IMR-90 (cell line): Measurements from ENCODE around the gene TBC1D32. TPM values are rescaled to one million over a fixed set of nuclear protein-coding genes. Genes with fewer than 3 reads are reported as not detected.
"Not testable (repeated sequence)": the region's sequence is repeated elsewhere in the genome, so short reads cannot be mapped to it uniquely, and the experiment has no call there.

ENCODE experiments used
- ATAC-seq: fragments of 200-7000 bp; cut with Tn5 transposase; 2 replicates; pipeline ENCODE4 v1.9.1; 2020; ENCODE audit warnings: low read depth, mild to moderate bottlenecking, moderate library complexity
- BruUV-seq: library from RNA; stranded (reverse); fragments of 400-500 nt; replicated peaks from 2 replicates; lab custom pipeline; 2021; lab: Mats Ljungman, UMichigan
- CTCF ChIA-PET: fragments of 300-600 bp; formaldehyde crosslinking; extraction: SDS; loops from one replicate; lab custom pipeline; 2021; ENCODE audit warnings: antibody characterized with exemption; lab: Yijun Ruan, JAX
- POLR2A ChIA-PET: fragments of 300-600 bp; sonication (Branson Sonifier 250); formaldehyde crosslinking; loops from one replicate; lab custom pipeline; 2022; ENCODE audit warnings: antibody characterized with exemption; ENCODE audit not compliant: unreplicated experiment; lab: Charles Lee
- DNase-seq: peaks from one replicate; pipeline ENCODE4 v3.0.0; 2013
- H2AFZ ChIP-seq: replicated peaks from 2 replicates; pipeline ENCODE3; 2013; ENCODE audit warnings: low read length, mild to moderate bottlenecking; ENCODE audit not compliant: poor library complexity
- H2AK5ac ChIP-seq: 2 replicates; pipeline ENCODE4 v1.6.1; 2013; ENCODE audit warnings: low read depth, low read length, inconsistent platforms
- H2AK9ac ChIP-seq: replicated peaks from 2 replicates; pipeline ENCODE3; 2013; ENCODE audit warnings: mild to moderate bottlenecking, low read depth, low read length, moderate library complexity; ENCODE audit not compliant: poor library complexity
- H2BK120ac ChIP-seq: 2 replicates; pipeline ENCODE4 v1.6.1; 2013; ENCODE audit warnings: low read depth, low read length, inconsistent platforms
- H2BK15ac ChIP-seq: 3 replicates; pipeline ENCODE4 v1.6.1; 2013; ENCODE audit warnings: low read depth, low read length, inconsistent platforms
- H2BK20ac ChIP-seq: 2 replicates; pipeline ENCODE4 v1.6.1; 2013; ENCODE audit warnings: low read depth, mild to moderate bottlenecking, inconsistent platforms, low read length, moderate library complexity
- H2BK5ac ChIP-seq: 2 replicates; pipeline ENCODE4 v1.6.1; 2013; ENCODE audit warnings: mild to moderate bottlenecking, low read depth, low read length, inconsistent platforms; ENCODE audit not compliant: poor library complexity, severe bottlenecking
- H3K14ac ChIP-seq: replicated peaks from 2 replicates; pipeline ENCODE4 v1.6.1; 2013; ENCODE audit warnings: low read depth, low read length, inconsistent platforms
- H3K18ac ChIP-seq: 2 replicates; pipeline ENCODE4 v1.6.1; 2013; ENCODE audit warnings: low read depth, low read length, control low read depth
- H3K23ac ChIP-seq: 2 replicates; pipeline ENCODE4 v1.6.1; 2013; ENCODE audit warnings: low read depth, low read length, inconsistent platforms
- H3K27ac ChIP-seq: 2 replicates; pipeline ENCODE4 v1.5.1; 2013; ENCODE audit warnings: mild to moderate bottlenecking, control low read depth, low read length; ENCODE audit not compliant: insufficient read depth
- H3K27me3 ChIP-seq: 2 replicates; pipeline ENCODE4 v1.6.1; 2013; ENCODE audit warnings: low read length; ENCODE audit not compliant: control insufficient read depth, insufficient read depth
- H3K36me3 ChIP-seq: 2 replicates; pipeline ENCODE4 v1.6.1; 2013; ENCODE audit warnings: low read length, mixed read lengths; ENCODE audit not compliant: control insufficient read depth, insufficient read depth
- H3K4ac ChIP-seq: 2 replicates; pipeline ENCODE4 v1.6.1; 2013; ENCODE audit warnings: low read depth, low read length, inconsistent platforms
- H3K4me1 ChIP-seq: 2 replicates; pipeline ENCODE4 v1.6.1; 2013; ENCODE audit warnings: low read length, mixed read lengths; ENCODE audit not compliant: control insufficient read depth, insufficient read depth
- H3K4me2 ChIP-seq: 2 replicates; pipeline ENCODE4 v1.6.1; 2013; ENCODE audit warnings: low read depth, mild to moderate bottlenecking, control low read depth, low read length, moderate library complexity
- H3K4me3 ChIP-seq: 2 replicates; pipeline ENCODE4 v1.5.1; 2013; ENCODE audit warnings: low read depth, mild to moderate bottlenecking, control low read depth, low read length, moderate library complexity; ENCODE audit not compliant: insufficient read depth
- H3K56ac ChIP-seq: 2 replicates; pipeline ENCODE4 v1.6.1; 2013; ENCODE audit warnings: low read length, inconsistent platforms; ENCODE audit not compliant: insufficient read depth; ENCODE audit errors: extremely low read depth
- H3K79me1 ChIP-seq, 2 experiments: 2 replicates each; pipeline ENCODE4 v1.6.1; 2013; ENCODE audit warnings: low read length in 2 of 2, inconsistent platforms in 1 of 2, low read depth in 1 of 2
- H3K9ac ChIP-seq: 2 replicates; pipeline ENCODE4 v1.6.1; 2013; ENCODE audit warnings: low read depth, low read length, control low read depth
- H3K9me1 ChIP-seq: 2 replicates; pipeline ENCODE4 v1.6.1; 2013; ENCODE audit warnings: low read length, inconsistent platforms; ENCODE audit not compliant: insufficient read depth
- H3K9me3 ChIP-seq: 2 replicates; pipeline ENCODE4 v1.6.1; 2013; ENCODE audit warnings: low read length; ENCODE audit not compliant: control insufficient read depth, insufficient read depth
- H4K20me1 ChIP-seq: 2 replicates; pipeline ENCODE4 v1.6.1; 2013; ENCODE audit warnings: low read length, inconsistent platforms; ENCODE audit not compliant: insufficient read depth
- H4K5ac ChIP-seq: 2 replicates; pipeline ENCODE4 v1.6.1; 2013; ENCODE audit warnings: mild to moderate bottlenecking, low read depth, low read length, control low read depth
- H4K8ac ChIP-seq, 2 experiments: 2 replicates each; pipeline ENCODE4 v1.6.1; 2013; ENCODE audit warnings: low read depth in 2 of 2, low read length in 2 of 2, control low read depth in 1 of 2, inconsistent platforms in 1 of 2
- H4K91ac ChIP-seq: 2 replicates; pipeline ENCODE4 v1.6.1; 2013; ENCODE audit warnings: low read depth, low read length, inconsistent platforms; ENCODE audit not compliant: insufficient read depth
- CEBPB ChIP-seq: IDR thresholded peaks from 2 replicates; pipeline ENCODE4 v1.6.1; 2012; ENCODE audit warnings: low read depth, low read length, improper control_type of control experiment
- MAZ ChIP-seq: IDR thresholded peaks from 2 replicates; pipeline ENCODE4 v1.6.1; 2012; ENCODE audit warnings: low read depth, mild to moderate bottlenecking, low read length, improper control_type of control experiment, moderate library complexity, borderline replicate concordance
- MXI1 ChIP-seq: IDR thresholded peaks from 2 replicates; pipeline ENCODE4 v1.6.1; 2012; ENCODE audit warnings: low read depth, mild to moderate bottlenecking, low read length, moderate library complexity, borderline replicate concordance
- RAD21 ChIP-seq: IDR thresholded peaks from 2 replicates; pipeline ENCODE4 v1.6.1; 2012; ENCODE audit warnings: low read length, improper control_type of control experiment
- RFX5 ChIP-seq: IDR thresholded peaks from 2 replicates; pipeline ENCODE4 v1.8.0; 2012; ENCODE audit warnings: low read depth, mild to moderate bottlenecking, low read length, moderate library complexity
- WGBS, 2 experiments: methylation state at CpG; one replicate each; pipeline versions ENCODE4 v1.1.5 to v1.1.7; 2013; ENCODE audit warnings: missing lambda C conversion rate in 2 of 2; ENCODE audit not compliant: insufficient read length in 1 of 2; ENCODE audit errors: extremely low coverage in 2 of 2; 5-methylcytosine and 5-hydroxymethylcytosine counted together
- dilution Hi-C: fragments of 300-500 bp; cut with HindIII; formaldehyde crosslinking; loops from one replicate; pipeline ENCODE4 v1.14.3; 2018; ENCODE audit warnings: low sequenced_read_pairs; ENCODE audit not compliant: unreplicated experiment
- in situ Hi-C: fragments of 300-500 bp; cut with MboI; formaldehyde crosslinking; loops from 3 replicates; pipeline ENCODE4 v1.14.3; 2019; ENCODE audit warnings: low sequenced_read_pairs, inconsistent platforms, mixed read lengths
- intact Hi-C: fragments of 100-400 bp; cut with micrococcal nuclease; formaldehyde crosslinking; loops from 2 replicates; pipeline ENCODE4 v1.10.0; 2022
- polyA plus RNA-seq, 3 experiments: library from polyadenylated mRNA; depleted of rRNA; stranded (reverse); fragments of >200 nt; gene quantifications; 2 replicates each; pipeline ENCODE4 v1.2.3, GENCODE V29; 2012; ENCODE audit warnings: low replicate concordance in 1 of 3
- total RNA-seq: library from RNA; depleted of rRNA; stranded (reverse); fragments of >200 nt; gene quantifications from 2 replicates; pipeline ENCODE4 v1.2.3, GENCODE V29; 2012
- TF ChIP-seq, protein P1 (sequence below): fragments of 150-350 bp; IDR thresholded peaks from 2 replicates; pipeline ENCODE4 v1.6.1; 2017; ENCODE audit warnings: mild to moderate bottlenecking, antibody characterized with exemption, low read length, low read depth
- TF ChIP-seq, protein P2 (sequence below): fragments of 150-350 bp; IDR thresholded peaks from 2 replicates; pipeline ENCODE4 v1.6.1; 2016; ENCODE audit warnings: low read depth, mild to moderate bottlenecking, low read length, moderate library complexity, borderline replicate concordance

The TBC1D32 gene
- total and polyA plus RNA-seq, 2 of the 4 experiments (the other 2 are of a cell fraction): 3.0 to 7.2 TPM

DNA sequence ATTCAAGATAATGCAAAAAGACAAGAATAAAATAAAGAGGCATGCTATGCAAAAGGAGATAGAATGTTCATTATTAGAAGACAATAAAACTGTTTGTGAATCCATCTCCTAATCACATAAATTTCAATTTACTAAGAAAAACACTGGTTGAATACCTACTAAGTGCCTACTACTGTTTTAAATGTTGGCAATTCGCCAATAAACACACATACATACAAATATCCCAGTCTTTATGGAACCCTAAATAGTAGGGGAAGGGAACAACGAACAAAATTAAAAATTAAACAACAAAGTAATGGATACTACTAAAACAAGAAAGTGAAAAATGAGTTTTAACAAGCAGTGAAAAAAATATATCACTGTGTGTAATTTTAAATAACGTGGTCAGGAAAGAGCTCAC is 158.5 kb downstream of the TBC1D32 start:
- Histone ChIP-seq H3K18ac (no peak overlapping the region), H2BK120ac (no peak overlapping the region), H3K36me3 (no peaks in the 10 kb centered on the region), H3K4ac (no peak overlapping the region), H3K9ac (no peak overlapping the region), H3K4me3 (no peak overlapping the region), H2BK5ac (no peak overlapping the region), H3K27me3 (no peaks in the 10 kb centered on the region), H3K23ac (no peak overlapping the region), H4K20me1 (no peaks in the 10 kb centered on the region), H3K14ac (no peak overlapping the region), H2AK5ac (no peak overlapping the region), H4K91ac (no peak overlapping the region), H4K8ac (no peak overlapping the region), H3K9me1 (no peaks in the 10 kb centered on the region; the same call in 1 of the 2 replicates), H3K56ac (no peak overlapping the region), H4K5ac (no peak overlapping the region), H3K4me1 (no peaks in the 10 kb centered on the region), H2BK15ac (no peak overlapping the region), H3K9me3 (no peaks in the 10 kb centered on the region), H2AFZ (no peak overlapping the region), H2BK20ac (no peak overlapping the region), H3K79me1 (no peaks in the 10 kb centered on the region), H2AK9ac (no peak overlapping the region), H3K27ac (no peak overlapping the region), H3K4me2 (no peak overlapping the region)
- DNase-seq (no peak), ATAC-seq (no peak)
- WGBS, 2 experiments: no CpG with 5 or more reads among the region's 3 CpGs
- POLR2A ChIA-PET: no interaction called here
- in situ Hi-C loops: no loop called here
- TF ChIP-seq MAZ: no peak
- TF ChIP-seq, protein P1, sequence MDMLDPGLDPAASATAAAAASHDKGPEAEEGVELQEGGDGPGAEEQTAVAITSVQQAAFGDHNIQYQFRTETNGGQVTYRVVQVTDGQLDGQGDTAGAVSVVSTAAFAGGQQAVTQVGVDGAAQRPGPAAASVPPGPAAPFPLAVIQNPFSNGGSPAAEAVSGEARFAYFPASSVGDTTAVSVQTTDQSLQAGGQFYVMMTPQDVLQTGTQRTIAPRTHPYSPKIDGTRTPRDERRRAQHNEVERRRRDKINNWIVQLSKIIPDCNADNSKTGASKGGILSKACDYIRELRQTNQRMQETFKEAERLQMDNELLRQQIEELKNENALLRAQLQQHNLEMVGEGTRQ: no peak
- TF ChIP-seq, protein P2, sequence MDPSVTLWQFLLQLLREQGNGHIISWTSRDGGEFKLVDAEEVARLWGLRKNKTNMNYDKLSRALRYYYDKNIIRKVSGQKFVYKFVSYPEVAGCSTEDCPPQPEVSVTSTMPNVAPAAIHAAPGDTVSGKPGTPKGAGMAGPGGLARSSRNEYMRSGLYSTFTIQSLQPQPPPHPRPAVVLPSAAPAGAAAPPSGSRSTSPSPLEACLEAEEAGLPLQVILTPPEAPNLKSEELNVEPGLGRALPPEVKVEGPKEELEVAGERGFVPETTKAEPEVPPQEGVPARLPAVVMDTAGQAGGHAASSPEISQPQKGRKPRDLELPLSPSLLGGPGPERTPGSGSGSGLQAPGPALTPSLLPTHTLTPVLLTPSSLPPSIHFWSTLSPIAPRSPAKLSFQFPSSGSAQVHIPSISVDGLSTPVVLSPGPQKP: no peak
- TF ChIP-seq RAD21: no peak
- TF ChIP-seq MXI1: no peak
- no peak for TF ChIP-seq CEBPB
- no peak for TF ChIP-seq RFX5
- intact Hi-C loops: no loop called here
- BruUV-seq: no TSS peak
- CTCF ChIA-PET: no interaction called here
- dilution Hi-C loops: no loop called here

DNA sequence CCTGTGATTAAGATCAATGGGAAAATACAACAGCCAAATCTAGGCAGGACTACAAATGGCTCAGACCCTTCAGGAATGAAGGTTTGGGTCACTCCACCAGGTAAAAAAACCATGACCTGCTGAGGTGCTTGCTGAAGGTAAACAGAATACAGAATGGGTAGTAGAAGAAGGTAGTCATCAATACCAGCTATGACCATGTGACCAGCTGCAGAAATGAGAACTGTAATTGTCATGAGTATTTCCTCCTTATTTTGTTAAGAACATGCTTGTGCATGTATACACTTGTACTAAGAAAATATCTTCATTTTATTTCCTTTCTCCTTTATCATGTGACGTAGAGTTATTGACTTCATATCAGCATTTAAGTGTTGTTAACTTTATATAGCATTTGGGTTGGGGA is 161.8 kb downstream of the TBC1D32 start:
- H2BK15ac ChIP-seq, BruUV-seq, H2AFZ ChIP-seq, POLR2A ChIA-PET, H3K4me3 ChIP-seq, H3K27me3 ChIP-seq, H3K14ac ChIP-seq, H3K79me1 ChIP-seq, H3K56ac ChIP-seq, H3K18ac ChIP-seq, CTCF ChIA-PET, H3K36me3 ChIP-seq, ATAC-seq, H4K8ac ChIP-seq, H2BK5ac ChIP-seq, DNase-seq, H2BK20ac ChIP-seq, in situ Hi-C loops, H3K27ac ChIP-seq, H4K91ac ChIP-seq, H3K4me1 ChIP-seq, dilution Hi-C loops, H3K4me2 ChIP-seq, H3K4ac ChIP-seq, H4K5ac ChIP-seq, H2AK5ac ChIP-seq, H4K20me1 ChIP-seq, H3K23ac ChIP-seq, intact Hi-C loops, H3K9ac ChIP-seq, H3K9me3 ChIP-seq, H3K9me1 ChIP-seq, H2BK120ac ChIP-seq, H2AK9ac ChIP-seq: not testable (repeated sequence)
- no CpG with 5 or more reads among the region's 1 CpG for whole genome bisulfite sequencing, 2 experiments
